Measurements from ENCODE around the gene TNKS2. TPM values are rescaled to one million over a fixed set of nuclear protein-coding genes. Genes with fewer than 3 reads are reported as not detected.

TNKS2 gene
- total and polyA plus RNA-seq, 5 donors = 6.1 to 21.4 (median 18.4) TPM

- no peak overlapping the region for H3K4me3 ChIP-seq (ENCODE audit: low read length)
- H3K27me3 ChIP-seq (ENCODE audit: control insufficient read depth, insufficient read depth) = no peaks in the 10 kb centered on the region
- WGBS = 94% methylated on average over 2 of the region's 2 CpGs
Measured at GRCh38 chr10:91875156-91875555, 76.9 kb downstream of the TNKS2 start.

GRCh38 chr10:91875779-91876178, 77.6 kb downstream of the TNKS2 start:
- DNase-seq = no peak
- WGBS = 79% methylated on average over 1 of the region's 1 CpG
- intact Hi-C loops (cut with DNase I) = no loop called here
- no peaks in the 10 kb centered on the region for H3K4me1 ChIP-seq (ENCODE audit: control insufficient read depth, insufficient read depth, low read length)
- ATAC-seq = no peak
- no peak overlapping the region for H3K4me3 ChIP-seq (ENCODE audit: low read length)
- no peaks in the 10 kb centered on the region for H3K27me3 ChIP-seq (ENCODE audit: control insufficient read depth, insufficient read depth)
- H3K9me3 ChIP-seq (ENCODE audit: control insufficient read depth, low read length) = no peaks in the 10 kb centered on the region
- no peak overlapping the region for H3K27ac ChIP-seq (ENCODE audit: low read length)

More at GRCh38 chr10:91875156-91875555, 76.9 kb downstream of the TNKS2 start:
- ATAC-seq (no peak), DNase-seq (no peak)
- Histone ChIP-seq H3K4me1 (ENCODE audit: control insufficient read depth, insufficient read depth, low read length) (no peaks in the 10 kb centered on the region), H3K9me3 (ENCODE audit: control insufficient read depth, low read length) (no peaks in the 10 kb centered on the region), H3K27ac (ENCODE audit: low read length) (no peak overlapping the region)
- intact Hi-C loops (cut with DNase I) = no loop called here

GRCh38 chr10:91879515-91880170, 81.4 kb downstream of the TNKS2 start:
- H3K27me3 ChIP-seq (ENCODE audit: control insufficient read depth, insufficient read depth) = no peaks in the 10 kb centered on the region
- DNase-seq (no peak), ATAC-seq (peak; percentile 26 to 28)
- intact Hi-C loops (cut with DNase I) = no loop called here
- H3K9me3 ChIP-seq (ENCODE audit: control insufficient read depth, low read length) = no peaks in the 10 kb centered on the region
- no peak overlapping the region for H3K27ac ChIP-seq (ENCODE audit: low read length)
- 37% methylated on average over 7 of the region's 7 CpGs for WGBS
- H3K4me3 ChIP-seq (ENCODE audit: low read length) = no peak overlapping the region
- peaks cover 2% of the 10 kb centered on the region for H3K4me1 ChIP-seq (ENCODE audit: control insufficient read depth, insufficient read depth, low read length)

- H3K4me3 ChIP-seq (ENCODE audit: low read length) = no peak overlapping the region
- intact Hi-C loops (cut with DNase I) = no loop called here
- no peaks in the 10 kb centered on the region for H3K27me3 ChIP-seq (ENCODE audit: control insufficient read depth, insufficient read depth)
- peaks cover 2% of the 10 kb centered on the region for H3K4me1 ChIP-seq (ENCODE audit: control insufficient read depth, insufficient read depth, low read length)
- no peaks in the 10 kb centered on the region for H3K9me3 ChIP-seq (ENCODE audit: control insufficient read depth, low read length)
- ATAC-seq (peak; percentile 73 to 78), DNase-seq (peak in 2 of 3 donors; percentile 21 to 70)
- WGBS = 31% methylated on average over 3 of the region's 3 CpGs
- H3K27ac ChIP-seq (ENCODE audit: low read length) = no peak overlapping the region
Measured at GRCh38 chr10:91880310-91880709, 82.1 kb downstream of the TNKS2 start.

GRCh38 chr10:91883549-91884444, 85.6 kb downstream of the TNKS2 start:
- H3K9me3 ChIP-seq (ENCODE audit: control insufficient read depth, low read length) = no peaks in the 10 kb centered on the region
- 25% methylated on average over 20 of the region's 20 CpGs for WGBS
- peak overlapping the region; percentile 70 for H3K27ac ChIP-seq (ENCODE audit: low read length)
- DNase-seq (peak; percentile 57 to 77 (median 58)), ATAC-seq (peak; percentile 82 to 88)
- H3K4me3 ChIP-seq (ENCODE audit: low read length) = peak overlapping the region; percentile 9
- intact Hi-C loops (cut with DNase I) = no loop called here
- H3K27me3 ChIP-seq (ENCODE audit: control insufficient read depth, insufficient read depth) = no peaks in the 10 kb centered on the region
- H3K4me1 ChIP-seq (ENCODE audit: control insufficient read depth, insufficient read depth, low read length) = peaks cover 2% of the 10 kb centered on the region

GRCh38 chr10:91884536-91884935, 86.3 kb downstream of the TNKS2 start:
- 27% methylated on average over 1 of the region's 1 CpG for WGBS
- H3K27ac ChIP-seq (ENCODE audit: low read length) = peak overlapping the region; percentile 70
- H3K27me3 ChIP-seq (ENCODE audit: control insufficient read depth, insufficient read depth) = no peaks in the 10 kb centered on the region
- peaks cover 2% of the 10 kb centered on the region for H3K4me1 ChIP-seq (ENCODE audit: control insufficient read depth, insufficient read depth, low read length)
- intact Hi-C loops (cut with DNase I) = no loop called here
- no peak for ATAC-seq
- H3K9me3 ChIP-seq (ENCODE audit: control insufficient read depth, low read length) = no peaks in the 10 kb centered on the region
- no peak for DNase-seq
- no peak overlapping the region for H3K4me3 ChIP-seq (ENCODE audit: low read length)

- H3K9me3 ChIP-seq (ENCODE audit: control insufficient read depth, low read length) = no peaks in the 10 kb centered on the region
- H3K27me3 ChIP-seq (ENCODE audit: control insufficient read depth, insufficient read depth) = no peaks in the 10 kb centered on the region
- H3K4me3 ChIP-seq (ENCODE audit: low read length) = no peak overlapping the region
- intact Hi-C loops (cut with DNase I) = no loop called here
- 99% methylated on average over 9 of the region's 9 CpGs for whole genome bisulfite sequencing
- ATAC-seq (no peak), DNase-seq (no peak)
- H3K27ac ChIP-seq (ENCODE audit: low read length) = no peak overlapping the region
- H3K4me1 ChIP-seq (ENCODE audit: control insufficient read depth, insufficient read depth, low read length) = peaks cover 2% of the 10 kb centered on the region
Measured at GRCh38 chr10:91885362-91886079, 87.3 kb downstream of the TNKS2 start.

GRCh38 chr10:91886954-91887271, 88.7 kb downstream of the TNKS2 start:
- H3K27ac ChIP-seq (ENCODE audit: low read length) = no peak overlapping the region
- DNase-seq (no peak), ATAC-seq (no peak)
- peaks cover 2% of the 10 kb centered on the region for H3K4me1 ChIP-seq (ENCODE audit: control insufficient read depth, insufficient read depth, low read length)
- WGBS = 17% methylated on average over 6 of the region's 6 CpGs
- H3K4me3 ChIP-seq (ENCODE audit: low read length) = peak overlapping the region; percentile 36
- no peaks in the 10 kb centered on the region for H3K9me3 ChIP-seq (ENCODE audit: control insufficient read depth, low read length)
- intact Hi-C loops (cut with DNase I) = no loop called here
- H3K27me3 ChIP-seq (ENCODE audit: control insufficient read depth, insufficient read depth) = no peaks in the 10 kb centered on the region

- H3K4me1 ChIP-seq (ENCODE audit: control insufficient read depth, insufficient read depth, low read length) = peaks cover 2% of the 10 kb centered on the region
- H3K9me3 ChIP-seq (ENCODE audit: control insufficient read depth, low read length) = no peaks in the 10 kb centered on the region
- no peak overlapping the region for H3K27ac ChIP-seq (ENCODE audit: low read length)
- H3K27me3 ChIP-seq (ENCODE audit: control insufficient read depth, insufficient read depth) = no peaks in the 10 kb centered on the region
- H3K4me3 ChIP-seq (ENCODE audit: low read length) = peak overlapping the region; percentile 36
- peak; percentile 64 to 72 for ATAC-seq
- intact Hi-C loops (cut with DNase I) = no loop called here
- WGBS = under 1% methylated on average over 59 of the region's 59 CpGs
- peak; percentile 21 to 71 (median 70) for DNase-seq
Measured at GRCh38 chr10:91887272-91888076, 89.2 kb downstream of the TNKS2 start.

- 81% methylated on average over 1 of the region's 1 CpG for WGBS
- Histone ChIP-seq H3K4me3 (ENCODE audit: low read length) (no peak overlapping the region), H3K9me3 (ENCODE audit: control insufficient read depth, low read length) (no peaks in the 10 kb centered on the region), H3K27ac (ENCODE audit: low read length) (no peak overlapping the region), H3K27me3 (ENCODE audit: control insufficient read depth, insufficient read depth) (no peaks in the 10 kb centered on the region), H3K4me1 (ENCODE audit: control insufficient read depth, insufficient read depth, low read length) (no peaks in the 10 kb centered on the region)
- no peak for ATAC-seq
- DNase-seq = no peak
- intact Hi-C loops (cut with DNase I) = no loop called here
Measured at GRCh38 chr10:91891125-91892001, 93.1 kb downstream of the TNKS2 start.

All from right cardiac atrium (tissue), 5 donors.